Astrocyte (in vitro differentiated cells and primary cell): ENCODE data around the gene MTERF1. TPM values are rescaled to one million over a fixed set of nuclear protein-coding genes. Genes with fewer than 3 reads are reported as not detected.
"Not testable (repeated sequence)": the region's sequence is repeated elsewhere in the genome, so short reads cannot be mapped to it uniquely, and the experiment has no call there.

ENCODE experiments used
- DNase-seq: peaks from one replicate; pipeline ENCODE4 v3.0.0-alpha.2; 2010; ENCODE audit warnings: low read depth
- FAIRE-seq: peaks from 2 replicates; lab custom pipeline; 2011; peaks lifted over from hg19 to GRCh38; lab: Jason Lieb, UNC
- H2AFZ ChIP-seq: 2 replicates; pipeline ENCODE4 v1.6.0; 2012; ENCODE audit warnings: low read depth, low read length, inconsistent platforms
- H3K27ac ChIP-seq: 2 replicates; pipeline ENCODE4 v1.5.1; 2011; ENCODE audit warnings: low read depth, low read length, inconsistent platforms
- H3K27me3 ChIP-seq: 2 replicates; pipeline ENCODE4 v1.6.0; 2011; ENCODE audit warnings: low read length, inconsistent platforms; ENCODE audit not compliant: insufficient read depth
- H3K36me3 ChIP-seq: 2 replicates; pipeline ENCODE4 v1.5.1; 2011; ENCODE audit warnings: low read length, inconsistent platforms; ENCODE audit not compliant: insufficient read depth
- H3K4me1 ChIP-seq: 2 replicates; pipeline ENCODE4 v1.5.1; 2011; ENCODE audit warnings: low read length, inconsistent platforms; ENCODE audit not compliant: insufficient read depth
- H3K4me2 ChIP-seq: 2 replicates; pipeline ENCODE4 v1.6.0; 2012; ENCODE audit warnings: low read length, inconsistent platforms
- H3K4me3 ChIP-seq: 2 replicates; pipeline ENCODE4 v1.5.1; 2011; ENCODE audit warnings: low read depth, mild to moderate bottlenecking, low read length, inconsistent platforms; ENCODE audit not compliant: insufficient read depth
- H3K79me2 ChIP-seq: 2 replicates; pipeline ENCODE4 v1.6.0; 2012; ENCODE audit warnings: mild to moderate bottlenecking, low read length, inconsistent platforms; ENCODE audit not compliant: insufficient read depth
- H3K9ac ChIP-seq: 2 replicates; pipeline ENCODE4 v1.6.0; 2012; ENCODE audit warnings: mild to moderate bottlenecking, low read length, inconsistent platforms
- H3K9me3 ChIP-seq: 2 replicates; pipeline ENCODE4 v1.5.1; 2012; ENCODE audit warnings: low read depth, mild to moderate bottlenecking, low read length, inconsistent platforms; ENCODE audit not compliant: insufficient read depth
- H4K20me1 ChIP-seq: 2 replicates; pipeline ENCODE4 v1.6.0; 2012; ENCODE audit warnings: low read length, inconsistent platforms; ENCODE audit not compliant: insufficient read depth
- H3K27ac Mint-ChIP-seq: one replicate; pipeline ENCODE4 v1.8.0; 2021; ENCODE audit warnings: mild to moderate bottlenecking, mixed read lengths; ENCODE audit not compliant: unreplicated experiment
- H3K27me3 Mint-ChIP-seq: one replicate; pipeline ENCODE4 v1.8.0; 2021; ENCODE audit warnings: low read depth, mixed read lengths; ENCODE audit not compliant: unreplicated experiment
- H3K36me3 Mint-ChIP-seq: one replicate; pipeline ENCODE4 v1.8.0; 2021; ENCODE audit warnings: low read depth, mixed read lengths; ENCODE audit not compliant: unreplicated experiment
- H3K4me1 Mint-ChIP-seq: one replicate; pipeline ENCODE4 v1.8.0; 2021; ENCODE audit warnings: low read depth, mixed read lengths; ENCODE audit not compliant: unreplicated experiment
- H3K4me3 Mint-ChIP-seq: one replicate; pipeline ENCODE4 v1.8.0; 2021; ENCODE audit warnings: mild to moderate bottlenecking, moderate library complexity, mixed read lengths; ENCODE audit not compliant: unreplicated experiment
- H3K9me3 Mint-ChIP-seq: one replicate; pipeline ENCODE4 v1.8.0; 2021; ENCODE audit warnings: mild to moderate bottlenecking, mixed read lengths; ENCODE audit not compliant: unreplicated experiment
- EZH2 ChIP-seq: IDR thresholded peaks from 2 replicates; pipeline ENCODE4 v1.6.1; 2012; ENCODE audit warnings: mild to moderate bottlenecking, low read length, inconsistent platforms; ENCODE audit not compliant: insufficient read depth
- total RNA-seq: library from RNA; stranded (reverse); gene quantifications from 2 replicates; pipeline ENCODE4 v1.2.1, GENCODE V29; 2021
- TF ChIP-seq, protein P1 (sequence below): IDR thresholded peaks from 2 replicates; pipeline ENCODE4 v1.5.1; 2011; ENCODE audit warnings: low read depth, mild to moderate bottlenecking, inconsistent platforms, low read length, moderate library complexity; ENCODE audit not compliant: insufficient read depth

Gene MTERF1
- total RNA-seq, 1 donor from 2014 or later = 10.9 TPM

DNA sequence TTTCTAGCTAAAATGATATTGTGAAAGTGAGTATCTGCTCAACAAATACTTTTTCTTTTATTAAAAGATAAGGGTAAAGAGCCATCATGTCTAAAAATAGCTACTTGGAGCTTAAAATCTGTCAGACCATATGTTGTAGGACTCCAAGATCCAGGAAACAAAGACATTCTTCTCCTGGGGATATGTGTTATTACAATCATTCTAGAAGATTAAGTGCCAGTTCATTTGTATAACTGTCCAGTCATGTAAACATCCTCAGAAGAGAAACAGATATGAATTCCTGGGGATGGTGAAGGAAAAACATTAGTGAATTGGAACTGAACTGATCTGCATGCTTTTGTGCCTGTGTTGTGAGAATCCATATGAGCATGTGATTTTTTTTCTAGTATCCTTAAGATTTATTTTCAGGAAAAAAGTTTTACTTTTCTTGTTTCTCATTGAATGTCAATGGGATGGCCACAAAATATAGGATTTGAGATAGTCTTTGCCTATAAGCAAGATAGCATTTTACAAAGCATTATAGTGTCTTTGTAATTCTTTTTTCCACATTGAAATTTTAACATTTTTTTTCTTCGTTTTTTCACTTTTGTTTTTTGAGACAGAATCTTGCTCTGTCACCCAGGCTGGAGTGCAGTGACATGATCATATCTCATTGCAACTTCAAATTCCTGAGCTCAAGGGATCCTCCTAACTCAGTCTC lies 14.4 kb upstream of the MTERF1 start:
- Histone ChIP-seq H3K4me1 (peaks cover 12% of the 10 kb centered on the region), H3K9me3 (no peaks in the 10 kb centered on the region), H2AFZ (no peak overlapping the region), H3K9ac (no peak overlapping the region), H3K27ac (no peak overlapping the region), H3K4me2 (no peak overlapping the region), H3K4me3 (no peak overlapping the region), H3K27me3 (no peaks in the 10 kb centered on the region), H4K20me1 (no peaks in the 10 kb centered on the region), H3K79me2 (no peaks in the 10 kb centered on the region), H3K36me3 (no peaks in the 10 kb centered on the region)
- TF ChIP-seq, protein P1, sequence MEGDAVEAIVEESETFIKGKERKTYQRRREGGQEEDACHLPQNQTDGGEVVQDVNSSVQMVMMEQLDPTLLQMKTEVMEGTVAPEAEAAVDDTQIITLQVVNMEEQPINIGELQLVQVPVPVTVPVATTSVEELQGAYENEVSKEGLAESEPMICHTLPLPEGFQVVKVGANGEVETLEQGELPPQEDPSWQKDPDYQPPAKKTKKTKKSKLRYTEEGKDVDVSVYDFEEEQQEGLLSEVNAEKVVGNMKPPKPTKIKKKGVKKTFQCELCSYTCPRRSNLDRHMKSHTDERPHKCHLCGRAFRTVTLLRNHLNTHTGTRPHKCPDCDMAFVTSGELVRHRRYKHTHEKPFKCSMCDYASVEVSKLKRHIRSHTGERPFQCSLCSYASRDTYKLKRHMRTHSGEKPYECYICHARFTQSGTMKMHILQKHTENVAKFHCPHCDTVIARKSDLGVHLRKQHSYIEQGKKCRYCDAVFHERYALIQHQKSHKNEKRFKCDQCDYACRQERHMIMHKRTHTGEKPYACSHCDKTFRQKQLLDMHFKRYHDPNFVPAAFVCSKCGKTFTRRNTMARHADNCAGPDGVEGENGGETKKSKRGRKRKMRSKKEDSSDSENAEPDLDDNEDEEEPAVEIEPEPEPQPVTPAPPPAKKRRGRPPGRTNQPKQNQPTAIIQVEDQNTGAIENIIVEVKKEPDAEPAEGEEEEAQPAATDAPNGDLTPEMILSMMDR = no peak
- no peak for TF ChIP-seq EZH2
- Mint-ChIP-seq H3K36me3 (no peaks in the 10 kb centered on the region), H3K27me3 (no peaks in the 10 kb centered on the region), H3K4me1 (peaks cover 14% of the 10 kb centered on the region), H3K27ac (no peak overlapping the region), H3K9me3 (peaks cover 4% of the 10 kb centered on the region), H3K4me3 (no peak overlapping the region)
- FAIRE-seq (no peak), DNase-seq (peak; percentile 79)

DNA sequence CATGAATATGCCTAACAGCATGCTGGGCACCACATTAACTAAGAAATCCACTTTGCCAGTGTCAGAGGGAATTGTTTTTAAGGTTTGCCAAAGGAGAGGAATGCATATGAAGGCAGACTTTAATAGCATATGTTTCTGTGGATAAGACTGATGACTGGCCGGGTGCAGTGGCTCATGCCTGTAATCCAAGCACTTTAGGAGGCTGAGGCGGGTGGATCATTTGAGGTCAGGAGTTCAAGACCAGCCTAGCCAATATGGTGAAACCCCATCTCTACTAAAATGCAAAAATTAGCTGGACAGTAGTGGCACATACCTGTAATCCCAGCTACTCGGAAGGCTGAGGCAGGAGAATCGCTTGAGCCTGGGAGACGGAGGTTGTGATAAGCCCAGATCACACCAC lies 13.2 kb upstream of the MTERF1 start:
- not testable (repeated sequence) for H3K4me3 ChIP-seq, H3K27ac Mint-ChIP-seq, H2AFZ ChIP-seq, H3K36me3 Mint-ChIP-seq, H3K79me2 ChIP-seq, DNase-seq, H3K27me3 Mint-ChIP-seq, H3K4me2 ChIP-seq, H3K4me3 Mint-ChIP-seq, H3K9me3 ChIP-seq, H3K27me3 ChIP-seq, FAIRE-seq, H3K9ac ChIP-seq, H3K36me3 ChIP-seq, H3K9me3 Mint-ChIP-seq, H4K20me1 ChIP-seq
- Histone ChIP-seq H3K27ac (peak overlapping the region; percentile 20), H3K4me1 (peaks cover 12% of the 10 kb centered on the region)
- peaks cover 14% of the 10 kb centered on the region for H3K4me1 Mint-ChIP-seq

DNA sequence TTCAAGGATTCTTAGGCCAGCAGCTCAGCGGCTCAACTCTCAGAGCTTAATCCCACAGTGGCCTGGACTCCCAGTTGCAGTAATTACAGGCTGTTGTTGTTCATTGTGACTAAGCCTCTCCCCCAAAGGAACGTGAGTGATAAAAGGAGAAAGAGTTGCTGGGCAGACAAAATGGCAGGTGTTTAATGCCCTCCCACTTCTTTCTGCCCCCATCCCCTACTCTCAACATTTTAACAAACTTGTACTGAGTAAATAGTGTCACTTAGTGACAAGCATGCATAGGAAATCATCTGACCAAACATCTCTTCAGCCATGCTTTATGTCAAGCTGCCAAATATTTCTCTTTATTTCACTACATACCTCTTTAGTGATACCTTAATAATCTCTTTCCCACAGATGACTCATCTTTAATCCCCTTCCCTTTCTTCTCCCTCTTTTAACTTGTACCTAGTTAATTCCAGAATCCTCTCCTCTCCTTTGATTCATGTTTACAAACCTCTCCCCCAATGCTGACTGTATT lies 12.4 kb upstream of the MTERF1 start:
- H4K20me1 ChIP-seq = no peaks in the 10 kb centered on the region
- H3K4me3 ChIP-seq = no peak overlapping the region
- peak overlapping the region; percentile 38 for H3K27ac ChIP-seq

More for the DNA sequence above, 12.4 kb upstream of the MTERF1 start:
- Histone ChIP-seq H3K9ac (no peak overlapping the region), H3K4me2 (peak overlapping the region; percentile 26), H2AFZ (no peak overlapping the region), H3K9me3 (no peaks in the 10 kb centered on the region), H3K27me3 (no peaks in the 10 kb centered on the region), H3K36me3 (no peaks in the 10 kb centered on the region), H3K4me1 (peaks cover 12% of the 10 kb centered on the region), H3K79me2 (no peaks in the 10 kb centered on the region)
- FAIRE-seq = peak; percentile 69
- Mint-ChIP-seq H3K27ac (peak overlapping the region; percentile 10), H3K4me3 (no peak overlapping the region), H3K27me3 (no peaks in the 10 kb centered on the region), H3K9me3 (peaks cover 4% of the 10 kb centered on the region), H3K36me3 (no peaks in the 10 kb centered on the region), H3K4me1 (peaks cover 14% of the 10 kb centered on the region)
- TF ChIP-seq EZH2 = no peak
- DNase-seq = peak; percentile 76
